Peyer's patch (tissue), 4 donors: Measurements from ENCODE around the gene STAC.

Source experiments
- POLR2A ChIP-seq, 2 donors: fragments of 450-650 bp; IDR thresholded peaks; one replicate each; pipeline ENCODE4 v1.5.1; 2017; ENCODE audit warnings: antibody characterized with exemption in 2 of 2, mild to moderate bottlenecking in 2 of 2, moderate library complexity in 2 of 2
- TF ChIP-seq, protein P1 (sequence below), 6 experiments: fragments of 450-650 bp in 4 of 6; fragments of 200-600 bp in 2 of 6; sonication (generic) in 1 of 6; IDR thresholded peaks; one replicate each; pipeline ENCODE4 v1.5.1; 2017 to 2019; ENCODE audit warnings: antibody characterized with exemption in 6 of 6, mild to moderate bottlenecking in 3 of 6, moderate library complexity in 1 of 6

DNA sequence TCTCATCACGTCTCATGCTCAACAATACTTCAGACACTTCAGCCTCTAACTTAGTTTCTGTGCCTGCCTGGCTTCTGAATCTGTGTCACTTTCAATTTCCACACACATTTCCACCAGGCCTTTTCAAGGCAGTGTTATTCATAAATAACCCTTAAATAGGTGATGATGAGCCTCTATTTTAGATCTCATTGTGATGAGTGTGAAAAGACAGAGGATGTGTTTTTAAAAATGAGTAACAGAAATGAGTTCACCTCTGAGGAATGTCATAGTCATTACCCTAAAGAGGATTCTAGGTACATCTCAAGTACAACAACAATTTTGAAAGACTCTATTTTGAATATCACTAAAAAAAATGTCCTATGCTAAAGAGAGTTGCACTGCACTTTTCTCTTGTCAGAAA, 64.6 kb downstream of the STAC start:
- TF ChIP-seq, protein P1, sequence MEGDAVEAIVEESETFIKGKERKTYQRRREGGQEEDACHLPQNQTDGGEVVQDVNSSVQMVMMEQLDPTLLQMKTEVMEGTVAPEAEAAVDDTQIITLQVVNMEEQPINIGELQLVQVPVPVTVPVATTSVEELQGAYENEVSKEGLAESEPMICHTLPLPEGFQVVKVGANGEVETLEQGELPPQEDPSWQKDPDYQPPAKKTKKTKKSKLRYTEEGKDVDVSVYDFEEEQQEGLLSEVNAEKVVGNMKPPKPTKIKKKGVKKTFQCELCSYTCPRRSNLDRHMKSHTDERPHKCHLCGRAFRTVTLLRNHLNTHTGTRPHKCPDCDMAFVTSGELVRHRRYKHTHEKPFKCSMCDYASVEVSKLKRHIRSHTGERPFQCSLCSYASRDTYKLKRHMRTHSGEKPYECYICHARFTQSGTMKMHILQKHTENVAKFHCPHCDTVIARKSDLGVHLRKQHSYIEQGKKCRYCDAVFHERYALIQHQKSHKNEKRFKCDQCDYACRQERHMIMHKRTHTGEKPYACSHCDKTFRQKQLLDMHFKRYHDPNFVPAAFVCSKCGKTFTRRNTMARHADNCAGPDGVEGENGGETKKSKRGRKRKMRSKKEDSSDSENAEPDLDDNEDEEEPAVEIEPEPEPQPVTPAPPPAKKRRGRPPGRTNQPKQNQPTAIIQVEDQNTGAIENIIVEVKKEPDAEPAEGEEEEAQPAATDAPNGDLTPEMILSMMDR (IDR thresholded peaks at IDR 0.05) = no peak
- no peak for TF ChIP-seq POLR2A (IDR thresholded peaks at IDR 0.05)
